GM12865 (cell line): Measurements from ENCODE around the gene AGPAT1.
"Not testable (repeated sequence)": the region's sequence is repeated elsewhere in the genome, so short reads cannot be mapped to it uniquely, and the experiment has no call there.

Experiments
- DNase-seq: peaks from one replicate; pipeline ENCODE4 v3.0.0; 2010; ENCODE audit warnings: low read depth
- H3K4me3 ChIP-seq: 2 replicates; pipeline ENCODE4 v1.5.1; 2011; ENCODE audit warnings: mild to moderate bottlenecking, low read depth, low read length, control low read depth
- CTCF ChIP-seq: IDR thresholded peaks from 2 replicates; pipeline ENCODE4 v1.5.1; 2011; ENCODE audit warnings: low read length, control low read depth, low read depth, inconsistent platforms; ENCODE audit not compliant: insufficient read depth; ENCODE audit errors: missing control alignments

AGPAT1 gene

GRCh38 chr6:32194388-32194787 lies 18.5 kb upstream of the AGPAT1 start:
- H3K4me3 ChIP-seq, result no peak overlapping the region
- TF ChIP-seq CTCF, result no peak
- DNase-seq, result no peak

GRCh38 chr6:32193096-32193495 lies 17.2 kb upstream of the AGPAT1 start:
- H3K4me3 ChIP-seq, result peak overlapping the region; percentile 67
- DNase-seq, result not testable (repeated sequence)

- H3K4me3 ChIP-seq, result peak within 1 kb of the TSS; percentile 67
- DNase-seq, result peak; percentile 79
- no peak for TF ChIP-seq CTCF
Observed at GRCh38 chr6:32192608-32193039, 16.7 kb upstream of the AGPAT1 start, which contains the start of gene GPSM3. Gene GPSM3 (minus strand): TSS chr6:32192643. CDS start chr6:32192513, 130 bp downstream.

GRCh38 chr6:32191696-32192607 lies 16.1 kb upstream of the AGPAT1 start:
- peak overlapping the region; percentile 67 for H3K4me3 ChIP-seq
- DNase-seq, result peak; percentile 39
- no peak for TF ChIP-seq CTCF

- H3K4me3 ChIP-seq, result peak overlapping the region; percentile 67
- peak; percentile 24 for DNase-seq
- TF ChIP-seq CTCF, result no peak
Observed at GRCh38 chr6:32190911-32191677, 15.2 kb upstream of the AGPAT1 start.

- peak; percentile 96 for DNase-seq
- H3K4me3 ChIP-seq, result peak within 1 kb of the TSS; percentile 67
- no peak for TF ChIP-seq CTCF
Observed at GRCh38 chr6:32190054-32190851, 14.4 kb upstream of the AGPAT1 start, which contains the start of gene PBX2. Gene PBX2 (minus strand): TSS chr6:32190202. CDS start chr6:32189915, 287 bp downstream.

GRCh38 chr6:32189742-32190053 lies 13.8 kb upstream of the AGPAT1 start:
- no peak for TF ChIP-seq CTCF
- peak overlapping the region; percentile 67 for H3K4me3 ChIP-seq
- DNase-seq, result no peak
